HG02852 (cell line): ENCODE results near the gene OR5C1.
A peak's percentile ranks its signal among the peaks of the same experiment; 100 is the strongest.
"Not testable (repeated sequence)": the region's sequence is repeated elsewhere in the genome, so short reads cannot be mapped to it uniquely, and the experiment has no call there.

Experiments used
- ATAC-seq: cut with Tn5 transposase; IDR thresholded peaks from one replicate; pipeline ENCODE4 v1.9.1; 2021; ENCODE audit warnings: mild to moderate bottlenecking, moderate library complexity; ENCODE audit not compliant: unreplicated experiment

OR5C1 gene

DNA sequence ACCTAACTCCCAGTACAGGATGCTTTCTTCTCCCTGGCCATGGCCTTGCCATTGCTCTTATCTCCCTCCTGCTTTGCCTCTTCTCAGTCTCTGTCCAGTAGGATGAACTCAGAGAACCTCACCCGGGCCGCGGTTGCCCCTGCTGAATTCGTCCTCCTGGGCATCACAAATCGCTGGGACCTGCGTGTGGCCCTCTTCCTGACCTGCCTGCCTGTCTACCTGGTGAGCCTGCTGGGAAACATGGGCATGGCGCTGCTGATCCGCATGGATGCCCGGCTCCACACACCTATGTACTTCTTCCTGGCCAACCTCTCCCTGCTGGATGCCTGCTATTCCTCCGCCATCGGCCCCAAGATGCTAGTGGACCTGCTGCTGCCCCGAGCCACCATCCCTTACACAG, at the start of gene OR5C1:
OR5C1 (plus strand) TSS at position 103 of the 400 bp plus-strand sequence; CDS start at position 103, 0 bp downstream.
- no peak for ATAC-seq

DNA sequence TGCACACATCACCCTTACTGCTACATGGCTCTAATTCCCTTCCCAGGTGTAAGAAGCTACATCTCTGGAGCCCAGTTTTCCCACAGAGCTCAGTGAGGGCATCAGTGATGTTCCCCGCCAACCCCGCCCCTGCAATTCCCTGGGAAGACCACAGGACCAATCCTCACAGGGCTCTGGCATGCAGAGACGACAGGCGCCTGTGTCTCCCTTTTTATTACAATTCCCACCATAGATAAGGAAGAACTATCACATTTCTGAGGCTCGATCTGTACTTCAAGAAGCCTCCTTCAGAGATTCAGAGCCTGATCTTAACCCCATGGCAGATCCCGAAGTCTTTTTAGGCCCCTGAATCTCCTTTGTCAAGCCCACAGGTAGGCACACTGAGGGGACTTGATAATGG, 46.7 kb upstream of the OR5C1 start, which contains the start of gene OR1L6:
OR1L6 (plus strand) TSS at position 301 of the 400 bp plus-strand sequence. CDS start 7,545 bp downstream, outside the sequence.
- no peak for ATAC-seq

DNA sequence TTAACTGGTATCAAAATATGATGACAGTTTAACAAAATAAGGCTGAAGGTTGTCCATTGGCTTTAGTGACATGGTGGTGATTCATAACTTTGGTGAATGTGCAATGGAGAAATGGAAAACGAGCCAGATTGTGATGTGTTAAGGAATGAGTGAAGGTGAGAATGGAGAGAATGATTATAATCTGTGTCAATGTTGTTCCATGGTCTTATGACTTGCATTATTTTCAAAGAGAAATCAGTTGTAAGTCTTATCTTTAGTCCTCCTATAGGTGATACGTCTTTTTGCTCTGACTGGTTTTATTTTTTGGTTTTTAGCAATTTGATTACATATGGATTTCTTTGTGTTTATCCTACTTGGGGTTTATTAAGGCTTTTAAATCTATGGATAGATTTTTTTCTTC, 33.9 kb upstream of the OR5C1 start:
- ATAC-seq: no peak

DNA sequence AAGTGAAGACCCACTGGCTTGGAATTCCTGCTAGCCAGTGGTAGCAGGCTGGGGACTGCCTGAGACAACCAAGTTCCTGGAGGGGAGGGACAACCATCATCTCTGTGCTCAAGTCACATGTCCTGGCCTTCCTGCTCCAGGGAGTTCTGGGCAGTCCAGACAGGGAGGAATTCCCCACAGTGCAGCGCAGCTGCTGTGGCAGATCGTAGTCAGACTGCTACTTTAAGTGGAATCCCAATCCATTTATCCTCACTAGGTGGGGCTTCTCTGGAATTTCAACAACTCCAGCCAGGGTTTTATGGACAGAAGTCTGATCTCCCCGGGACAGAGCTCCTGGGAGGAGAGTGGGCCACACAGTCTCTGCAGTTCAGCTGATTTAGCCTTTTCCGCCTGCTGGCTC, 20.9 kb upstream of the OR5C1 start:
- ATAC-seq: no peak

DNA sequence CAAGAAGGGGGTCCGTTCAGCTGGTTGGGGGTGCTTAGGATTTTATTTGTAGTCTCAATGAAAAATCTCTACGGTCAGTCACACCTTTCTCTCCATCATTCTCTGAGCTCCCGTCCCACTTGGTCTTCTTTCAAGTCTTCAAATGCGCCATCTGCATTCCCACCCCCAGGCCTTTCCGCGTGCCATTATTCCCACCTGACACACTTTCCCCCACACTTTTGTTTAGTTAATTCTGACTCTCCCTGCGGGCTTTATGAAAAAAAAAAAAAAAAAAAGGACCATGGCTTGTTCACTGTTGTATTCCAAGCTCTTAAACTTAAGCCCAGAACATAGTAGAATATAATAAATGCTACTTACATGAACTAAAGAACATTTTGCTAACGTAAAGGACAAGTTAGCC, 11.7 kb upstream of the OR5C1 start:
- no peak for ATAC-seq

DNA sequence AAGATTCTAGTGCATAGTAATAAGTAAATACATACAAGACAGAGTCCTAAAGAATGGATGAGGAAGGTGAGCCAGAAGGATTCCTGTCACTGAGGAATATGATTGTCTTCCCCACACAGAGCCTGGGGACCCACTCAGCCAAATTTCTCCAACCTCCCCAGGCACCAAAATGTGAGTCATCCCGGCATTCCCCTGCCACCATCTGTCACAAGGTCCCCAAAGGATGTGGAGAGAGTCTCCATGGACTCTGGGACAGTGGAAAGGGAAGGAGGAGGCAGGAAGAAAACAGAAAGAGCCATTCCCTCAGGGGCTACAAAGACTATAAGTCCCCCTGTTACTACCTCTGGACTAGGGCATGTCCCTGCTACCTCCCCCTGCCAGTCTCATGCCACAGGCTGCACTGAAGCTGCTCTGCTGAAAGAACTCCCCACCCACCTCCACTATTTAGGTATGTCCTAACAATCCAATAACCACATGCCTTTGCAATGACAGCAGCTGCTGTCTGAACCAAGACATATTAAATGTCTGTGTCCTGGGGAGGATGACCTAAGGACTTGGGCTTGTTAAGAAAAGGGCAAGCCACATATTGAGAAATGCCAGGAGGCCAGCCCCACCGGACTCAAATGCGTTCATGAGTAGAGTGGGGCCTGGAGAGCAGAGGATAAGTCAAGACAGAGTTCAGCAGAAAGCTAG, 10.7 kb upstream of the OR5C1 start:
- ATAC-seq: no peak

DNA sequence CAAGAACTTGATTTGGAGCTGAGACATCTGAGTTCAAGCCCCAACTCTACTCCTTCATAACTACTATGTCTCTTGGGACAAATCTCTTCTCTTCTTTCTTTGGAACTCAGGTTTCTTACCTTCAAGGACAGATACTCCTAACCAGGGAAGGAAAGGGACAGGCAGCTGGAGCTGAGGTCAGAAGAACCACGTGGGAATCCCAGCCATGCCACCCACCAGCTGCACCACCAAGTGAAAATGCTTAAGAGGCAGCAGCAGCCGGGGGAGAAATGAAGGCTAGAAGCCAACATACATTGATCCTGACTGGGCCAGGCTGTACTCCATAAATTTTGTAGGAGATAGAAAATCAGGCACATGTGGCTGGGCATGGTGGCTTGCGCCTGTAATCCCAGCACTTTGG, 9.6 kb upstream of the OR5C1 start:
- no peak for ATAC-seq

DNA sequence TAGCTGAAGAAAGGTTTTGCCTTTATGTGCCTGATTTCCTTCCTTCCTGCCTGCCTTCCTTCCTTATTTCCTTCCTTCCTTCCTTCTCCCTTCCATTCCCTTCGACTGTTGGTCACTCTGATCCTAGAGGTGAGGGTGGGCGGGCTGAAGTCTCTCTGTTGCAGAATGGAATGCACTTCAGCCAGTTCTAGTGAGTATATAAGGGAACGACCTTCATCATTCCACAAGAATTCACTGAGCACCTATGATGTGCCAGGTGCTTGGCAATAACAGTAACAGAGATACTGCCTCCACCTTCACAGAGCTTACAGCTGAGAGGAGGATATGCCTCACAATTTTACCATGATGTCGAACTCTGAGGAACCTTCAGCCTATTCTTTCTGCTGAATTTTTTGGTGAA, 8.7 kb upstream of the OR5C1 start:
- ATAC-seq: no peak

DNA sequence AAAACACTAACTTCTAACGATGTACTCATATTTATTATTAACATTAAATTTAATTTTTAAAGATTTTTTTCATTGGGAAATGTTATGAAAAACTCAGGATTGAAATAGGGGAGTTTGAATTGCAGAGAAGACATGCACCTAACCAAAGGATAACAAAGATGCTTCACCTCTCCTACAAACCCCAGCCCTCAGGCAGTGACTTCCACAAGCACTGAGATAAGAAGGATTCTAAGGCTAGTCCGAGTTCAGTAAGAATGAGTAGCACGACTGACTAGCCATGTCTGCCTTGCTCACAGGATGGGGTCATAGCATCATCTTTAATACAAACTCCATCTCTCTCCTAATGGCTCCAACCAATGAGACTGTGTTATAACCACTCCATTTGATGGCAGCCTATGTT, 7.1 kb upstream of the OR5C1 start:
- ATAC-seq: no peak

DNA sequence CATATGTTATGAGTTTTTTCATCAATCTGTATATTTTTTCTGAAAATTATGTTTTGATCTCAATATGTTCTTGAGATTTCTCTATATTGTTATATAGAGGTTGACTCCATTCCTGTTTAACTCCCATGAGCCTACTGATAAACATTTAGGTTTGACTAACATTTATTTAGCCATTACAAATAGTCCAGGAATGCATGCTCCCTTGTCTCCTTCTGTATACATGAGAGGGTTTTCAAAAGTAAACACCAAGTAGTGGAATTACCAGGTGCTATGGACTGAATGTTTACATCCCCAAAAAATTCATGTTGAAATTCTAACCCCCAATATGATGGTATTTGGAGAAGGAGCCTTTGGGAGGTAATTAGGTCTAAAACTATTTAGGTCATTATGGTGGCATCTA, 3.5 kb upstream of the OR5C1 start:
- no peak for ATAC-seq

DNA sequence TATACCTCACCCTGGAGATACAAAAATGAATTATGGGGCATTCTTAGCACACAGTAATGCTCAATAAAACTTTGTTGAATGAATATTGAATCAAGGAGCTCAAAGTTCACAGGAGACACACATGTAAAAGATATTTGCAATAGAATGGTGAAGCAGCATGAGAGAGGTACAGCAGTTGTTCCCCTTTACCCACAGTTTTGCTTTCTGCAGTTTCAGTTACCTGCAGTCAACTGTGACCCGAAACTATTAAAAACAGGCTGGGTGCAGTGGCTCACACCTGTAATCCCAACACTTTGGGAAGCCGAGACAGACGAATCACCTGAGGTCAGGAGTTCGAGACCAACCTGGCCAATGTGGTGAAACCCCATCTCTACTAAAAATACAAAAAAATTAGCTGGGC, 2.4 kb upstream of the OR5C1 start:
- no peak for ATAC-seq

DNA sequence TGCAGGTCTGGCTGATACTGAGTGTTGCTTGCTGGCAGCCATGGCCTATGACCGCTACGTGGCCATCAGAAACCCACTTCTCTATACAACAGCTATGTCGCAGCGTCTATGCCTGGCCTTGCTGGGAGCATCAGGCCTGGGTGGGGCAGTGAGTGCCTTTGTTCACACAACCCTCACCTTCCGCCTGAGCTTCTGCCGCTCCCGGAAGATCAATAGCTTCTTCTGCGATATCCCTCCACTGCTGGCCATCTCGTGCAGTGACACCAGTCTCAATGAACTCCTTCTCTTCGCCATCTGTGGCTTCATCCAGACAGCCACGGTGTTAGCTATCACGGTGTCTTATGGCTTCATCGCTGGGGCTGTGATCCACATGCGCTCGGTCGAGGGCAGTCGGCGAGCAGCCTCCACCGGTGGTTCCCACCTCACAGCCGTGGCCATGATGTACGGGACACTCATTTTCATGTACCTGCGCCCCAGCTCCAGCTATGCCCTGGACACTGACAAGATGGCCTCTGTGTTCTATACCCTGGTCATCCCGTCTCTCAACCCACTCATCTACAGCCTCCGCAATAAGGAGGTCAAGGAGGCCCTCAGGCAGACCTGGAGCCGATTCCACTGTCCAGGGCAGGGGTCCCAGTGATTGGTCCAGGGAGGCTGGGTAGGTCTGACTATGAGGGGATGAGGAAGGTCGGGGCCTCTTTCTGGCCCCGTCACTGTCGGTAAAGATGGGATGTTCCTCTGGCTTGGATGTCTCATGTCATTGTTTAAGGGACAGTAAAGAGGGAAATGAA, 718 bp downstream of the OR5C1 start:
- ATAC-seq: no peak

DNA sequence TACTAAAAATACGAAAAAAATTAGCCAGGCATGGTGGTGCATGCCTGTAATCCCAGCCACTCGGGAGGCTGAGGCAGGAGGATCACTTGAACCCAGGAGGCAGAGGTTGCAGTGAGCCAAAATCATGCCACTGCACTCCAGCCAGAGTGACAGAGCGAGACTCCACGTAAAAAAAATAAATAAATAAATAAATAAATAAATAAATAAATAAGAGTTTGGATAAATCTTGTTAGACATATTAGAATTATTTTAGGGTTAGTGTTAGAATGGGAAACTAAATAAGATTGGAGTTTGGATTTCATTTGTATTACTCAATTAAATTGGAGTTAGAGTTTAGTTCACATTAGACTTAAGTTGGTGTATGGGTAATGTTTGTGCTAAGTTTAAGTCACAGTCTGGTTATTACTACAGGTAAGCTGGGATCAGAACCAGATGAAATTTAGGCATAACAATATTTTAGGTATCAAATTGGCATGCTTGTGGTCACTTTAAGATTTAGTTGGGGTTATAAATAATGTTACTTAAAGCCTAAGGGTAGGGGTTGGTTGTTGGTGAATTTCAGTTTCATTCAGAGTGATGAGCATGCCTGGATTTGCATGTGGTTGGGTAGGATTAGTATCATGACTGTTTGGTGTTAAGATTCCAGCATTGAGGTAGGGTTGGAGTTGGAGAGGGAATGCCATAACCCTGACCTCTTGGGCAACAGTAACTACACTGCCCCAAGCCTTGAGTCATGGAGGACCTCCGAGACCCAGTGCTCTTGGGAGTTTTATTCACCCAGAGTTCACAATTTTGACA, 3.3 kb downstream of the OR5C1 start:
- no peak for ATAC-seq

DNA sequence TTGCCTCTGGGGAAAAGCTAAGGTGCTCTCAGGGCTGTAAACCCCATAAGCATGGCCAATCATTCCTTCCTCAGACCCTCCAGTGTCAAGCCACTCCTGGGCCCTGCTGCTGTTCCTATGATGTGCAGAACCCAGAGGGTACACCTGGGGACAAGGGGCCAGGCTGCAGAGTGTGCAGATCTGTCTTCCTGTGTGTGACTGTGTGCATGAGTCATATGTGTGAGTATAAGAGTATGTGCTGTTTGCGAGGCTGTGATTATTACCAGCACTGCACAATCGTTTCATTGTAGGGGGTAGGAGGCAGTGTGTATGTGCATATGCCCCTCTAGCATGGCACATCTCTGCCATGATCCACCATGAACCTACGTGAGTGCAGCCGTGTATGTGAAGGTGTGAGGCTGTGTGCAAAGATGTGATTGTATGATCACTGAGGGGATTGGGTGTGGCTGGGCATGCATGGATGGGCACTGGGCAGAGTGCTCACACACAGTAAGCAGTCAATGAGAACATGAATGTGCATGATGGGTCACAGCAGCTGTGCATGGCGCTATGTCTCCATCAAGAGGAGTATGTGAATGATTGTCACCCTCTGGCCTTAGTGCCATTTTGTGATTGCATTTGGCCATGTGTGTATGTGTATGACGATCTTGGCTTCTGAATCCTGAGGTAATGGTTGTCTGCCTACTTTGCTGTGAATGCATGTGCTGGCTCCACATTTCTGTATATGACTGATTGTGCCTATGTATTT, 8.8 kb downstream of the OR5C1 start:
- ATAC-seq: no peak

DNA sequence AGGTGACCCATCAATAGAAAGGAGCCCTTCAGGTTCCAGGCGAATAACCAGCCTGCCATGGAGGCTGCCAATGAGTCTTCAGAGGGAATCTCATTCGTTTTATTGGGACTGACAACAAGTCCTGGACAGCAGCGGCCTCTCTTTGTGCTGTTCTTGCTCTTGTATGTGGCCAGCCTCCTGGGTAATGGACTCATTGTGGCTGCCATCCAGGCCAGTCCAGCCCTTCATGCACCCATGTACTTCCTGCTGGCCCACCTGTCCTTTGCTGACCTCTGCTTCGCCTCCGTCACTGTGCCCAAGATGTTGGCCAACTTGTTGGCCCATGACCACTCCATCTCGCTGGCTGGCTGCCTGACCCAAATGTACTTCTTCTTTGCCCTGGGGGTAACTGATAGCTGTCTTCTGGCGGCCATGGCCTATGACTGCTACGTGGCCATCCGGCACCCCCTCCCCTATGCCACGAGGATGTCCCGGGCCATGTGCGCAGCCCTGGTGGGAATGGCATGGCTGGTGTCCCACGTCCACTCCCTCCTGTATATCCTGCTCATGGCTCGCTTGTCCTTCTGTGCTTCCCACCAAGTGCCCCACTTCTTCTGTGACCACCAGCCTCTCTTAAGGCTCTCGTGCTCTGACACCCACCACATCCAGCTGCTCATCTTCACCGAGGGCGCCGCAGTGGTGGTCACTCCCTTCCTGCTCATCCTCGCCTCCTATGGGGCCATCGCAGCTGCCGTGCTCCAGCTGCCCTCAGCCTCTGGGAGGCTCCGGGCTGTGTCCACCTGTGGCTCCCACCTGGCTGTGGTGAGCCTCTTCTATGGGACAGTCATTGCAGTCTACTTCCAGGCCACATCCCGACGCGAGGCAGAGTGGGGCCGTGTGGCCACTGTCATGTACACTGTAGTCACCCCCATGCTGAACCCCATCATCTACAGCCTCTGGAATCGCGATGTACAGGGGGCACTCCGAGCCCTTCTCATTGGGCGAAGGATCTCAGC, 11.6 kb downstream of the OR5C1 start, which contains the start of gene OR1K1:
OR1K1 (plus strand) TSS at position 58 of the 995 bp plus-strand sequence; CDS start at position 58, 0 bp downstream.
- no peak for ATAC-seq

DNA sequence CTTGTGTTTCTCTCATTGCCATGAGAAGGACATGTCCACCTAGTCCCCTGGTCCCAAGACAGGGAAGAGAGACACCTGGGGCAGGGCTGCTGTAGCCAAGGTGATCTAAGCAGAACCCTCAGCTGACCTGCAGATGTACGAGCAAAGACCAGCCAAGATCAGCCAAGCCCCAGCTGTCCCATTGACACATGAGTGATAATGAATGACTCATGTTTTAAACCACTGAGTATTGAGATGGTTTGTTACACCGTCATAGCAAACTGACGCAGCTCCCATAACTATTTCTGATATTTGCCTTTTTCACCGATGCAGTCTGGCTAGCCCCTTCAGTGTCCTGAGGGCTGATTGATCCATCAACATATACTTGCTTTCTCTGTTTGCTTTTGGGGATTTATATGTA, 17.9 kb downstream of the OR5C1 start:
- ATAC-seq: no peak

DNA sequence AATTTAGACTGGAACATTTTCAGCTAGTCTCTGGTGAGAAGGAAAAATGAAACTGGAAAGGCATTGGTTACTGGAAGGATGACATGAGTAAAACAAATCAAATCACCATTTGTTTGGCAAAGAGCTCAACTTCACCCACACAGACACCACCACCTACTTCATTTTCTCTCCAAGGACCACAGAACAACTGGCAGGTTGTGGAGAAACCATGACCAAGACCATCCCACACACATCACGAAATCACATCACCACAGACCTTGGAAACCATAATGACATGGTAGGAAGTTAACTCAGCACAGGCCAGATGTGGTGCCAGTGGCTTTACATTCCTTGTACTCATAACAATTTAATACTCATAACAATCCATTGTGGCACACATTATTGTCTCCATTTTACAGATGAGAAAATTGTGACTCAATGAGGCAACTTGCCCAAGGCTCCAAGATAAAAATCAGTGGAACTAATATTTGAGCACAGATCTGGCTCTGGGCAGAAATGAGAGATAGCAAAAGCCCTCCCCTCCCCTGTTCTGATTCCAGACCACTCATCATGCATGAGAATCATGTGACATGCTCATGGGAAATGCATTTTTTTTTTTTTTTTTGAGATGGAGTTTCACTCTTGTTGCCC, 18.7 kb downstream of the OR5C1 start:
- ATAC-seq: peak; percentile 48

DNA sequence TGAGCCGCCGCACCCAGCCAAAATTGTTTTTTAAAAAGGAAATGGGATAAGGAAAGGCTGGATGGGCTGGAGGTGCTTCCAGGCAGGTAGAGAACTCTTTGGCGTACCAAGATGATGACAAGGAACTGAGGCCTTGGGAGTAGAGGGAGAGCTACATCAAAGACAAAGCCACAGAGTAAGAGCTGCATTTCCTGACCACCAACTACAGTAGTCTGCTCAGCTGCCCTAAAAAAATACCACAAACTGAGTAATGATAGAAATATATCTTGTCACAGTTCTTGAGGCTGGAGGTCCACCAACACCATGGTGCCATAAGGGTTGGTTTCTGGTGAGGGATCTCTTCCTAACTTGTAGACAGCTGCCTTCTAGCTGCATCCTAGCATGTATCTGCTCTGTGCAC, 19.4 kb downstream of the OR5C1 start:
- ATAC-seq: no peak

DNA sequence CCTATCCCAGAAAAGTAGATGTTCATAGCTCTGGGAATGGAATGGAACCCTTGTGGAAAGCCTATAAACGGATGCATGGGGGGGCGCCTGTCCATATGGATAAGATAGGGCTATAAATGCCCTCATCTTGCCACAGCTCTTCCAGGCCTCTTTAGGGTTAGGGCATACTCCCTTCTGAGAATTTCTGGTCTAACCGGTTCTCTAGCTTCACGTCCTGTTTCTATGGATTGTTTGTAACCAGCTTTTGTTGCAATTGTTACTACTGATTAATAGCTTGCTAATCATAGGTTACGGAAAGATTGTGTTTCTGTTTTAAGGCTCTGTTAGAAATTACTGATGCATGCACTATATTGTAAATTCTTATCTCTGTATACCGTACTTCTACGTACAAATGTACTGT, 20.5 kb downstream of the OR5C1 start:
- ATAC-seq: not testable (repeated sequence)
